ENCODE measurements around the gene SEL1L3.

- no peak for TF ChIP-seq EZH2 (IDR thresholded peaks at IDR 0.05; ENCODE audit: borderline replicate concordance, insufficient read depth, low read depth, low read length, poor library complexity, severe bottlenecking)
- no peak for TF ChIP-seq CTCF (IDR thresholded peaks at IDR 0.05)
These were observed 10.9 kb upstream of the SEL1L3 start for GRCh38 chr4:25873632-25874129.
